ENCODE results near the gene GNG7. TPM values are rescaled to one million over a fixed set of nuclear protein-coding genes. Genes with fewer than 3 reads are reported as not detected.
A peak's percentile ranks its signal among the peaks of the same experiment; 100 is the strongest.
"Not testable (repeated sequence)": the region's sequence is repeated elsewhere in the genome, so short reads cannot be mapped to it uniquely, and the experiment has no call there.

The GNG7 gene
- total RNA-seq, 1 experiment from 2014 or later: 0.87 TPM

- Mint-ChIP-seq H3K27me3 (ENCODE audit: unreplicated experiment) (no peaks in the 10 kb centered on the region), H3K4me3 (ENCODE audit: low read depth, unreplicated experiment) (peak overlapping the region; percentile 62), H3K9me3 (ENCODE audit: low read depth, unreplicated experiment) (no peaks in the 10 kb centered on the region), H3K36me3 (ENCODE audit: insufficient read depth, unreplicated experiment) (peaks cover 5% of the 10 kb centered on the region), H3K27ac (ENCODE audit: unreplicated experiment) (no peak overlapping the region), H3K4me1 (ENCODE audit: low read depth, unreplicated experiment) (no peaks in the 10 kb centered on the region)
- peak; percentile 93 for DNase-seq
- peak; percentile 83 for TF ChIP-seq CTCF (IDR thresholded peaks at IDR 0.05; ENCODE audit: unreplicated experiment)
- CTCF ChIA-PET: interaction anchor here (0.6 to 2.0 kb wide), 11 partner anchors 23 to 218 kb away, joined by 3 to 14 read pairs (median 5); partner anchors contain the start of genes GADD45B, LMNB2 and TIMM13
- no TSS peak for BruUV-seq (replicated peaks)
- intact Hi-C loops (cut with micrococcal nuclease; ENCODE audit: unreplicated experiment): loop anchor here (1.0 to 5.0 kb wide), 2 partner anchors 32 to 69 kb away; no protein-coding TSS in a partner anchor
Observed at GRCh38 chr19:2610637-2611482, 91.6 kb downstream of the GNG7 start.

- H3K27me3 Mint-ChIP-seq (ENCODE audit: unreplicated experiment): no peaks in the 10 kb centered on the region
- no peak overlapping the region for H3K27ac Mint-ChIP-seq (ENCODE audit: unreplicated experiment)
- TF ChIP-seq CTCF (IDR thresholded peaks at IDR 0.05; ENCODE audit: unreplicated experiment): no peak
- intact Hi-C loops (cut with micrococcal nuclease; ENCODE audit: unreplicated experiment): loop anchor here (5.0 kb wide), 1 partner anchor 67 kb away; no protein-coding TSS in a partner anchor
- no peak overlapping the region for H3K4me3 Mint-ChIP-seq (ENCODE audit: low read depth, unreplicated experiment)
- H3K36me3 Mint-ChIP-seq (ENCODE audit: insufficient read depth, unreplicated experiment): no peaks in the 10 kb centered on the region
- H3K9me3 Mint-ChIP-seq (ENCODE audit: low read depth, unreplicated experiment): no peaks in the 10 kb centered on the region
- CTCF ChIA-PET: interaction anchor here (1.3 kb wide), 1 partner anchor 140 kb away, joined by 3 read pairs; no protein-coding TSS in a partner anchor
- BruUV-seq (replicated peaks): no TSS peak
- no peaks in the 10 kb centered on the region for H3K4me1 Mint-ChIP-seq (ENCODE audit: low read depth, unreplicated experiment)
- no peak for DNase-seq
Observed at GRCh38 chr19:2609389-2610116, 92.9 kb downstream of the GNG7 start.

- DNase-seq; H3K27me3 Mint-ChIP-seq (ENCODE audit: unreplicated experiment); H3K36me3 Mint-ChIP-seq (ENCODE audit: insufficient read depth, unreplicated experiment); intact Hi-C loops (cut with micrococcal nuclease; ENCODE audit: unreplicated experiment); BruUV-seq (replicated peaks); H3K4me3 Mint-ChIP-seq (ENCODE audit: low read depth, unreplicated experiment); H3K27ac Mint-ChIP-seq (ENCODE audit: unreplicated experiment); H3K4me1 Mint-ChIP-seq (ENCODE audit: low read depth, unreplicated experiment); H3K9me3 Mint-ChIP-seq (ENCODE audit: low read depth, unreplicated experiment): not testable (repeated sequence)
- CTCF ChIA-PET: interaction anchor here (0.6 to 1.3 kb wide), 2 partner anchors 140 to 141 kb away, joined by 3 to 5 read pairs; no protein-coding TSS in a partner anchor
Observed at GRCh38 chr19:2609034-2609388, 93.5 kb downstream of the GNG7 start.

GRCh38 chr19:2608602-2608922 lies 93.9 kb downstream of the GNG7 start:
- CTCF ChIA-PET: interaction anchor here (0.6 to 1.3 kb wide), 2 partner anchors 139 to 140 kb away, joined by 3 to 5 read pairs; no protein-coding TSS in a partner anchor
- Mint-ChIP-seq H3K27me3 (ENCODE audit: unreplicated experiment) (no peaks in the 10 kb centered on the region), H3K9me3 (ENCODE audit: low read depth, unreplicated experiment) (no peaks in the 10 kb centered on the region), H3K4me3 (ENCODE audit: low read depth, unreplicated experiment) (no peak overlapping the region), H3K27ac (ENCODE audit: unreplicated experiment) (no peak overlapping the region), H3K4me1 (ENCODE audit: low read depth, unreplicated experiment) (no peaks in the 10 kb centered on the region), H3K36me3 (ENCODE audit: insufficient read depth, unreplicated experiment) (no peaks in the 10 kb centered on the region)
- intact Hi-C loops (cut with micrococcal nuclease; ENCODE audit: unreplicated experiment): no loop called here
- BruUV-seq (replicated peaks): no TSS peak
- DNase-seq: no peak
- TF ChIP-seq CTCF (IDR thresholded peaks at IDR 0.05; ENCODE audit: unreplicated experiment): no peak

Measured in Calu3 (cell line).